Raji (cell line): ENCODE data around the gene TMCO6.

Experiments used
- POLR2A ChIP-seq: IDR thresholded peaks from 2 replicates; pipeline ENCODE4 v1.6.1; 2011; ENCODE audit warnings: low read depth, low read length, control low read depth; ENCODE audit not compliant: insufficient read depth

Gene TMCO6

GRCh38 chr5:140664359-140665119 lies 25.3 kb downstream of the TMCO6 start, which contains the start of gene WDR55:
Gene WDR55 (plus strand): TSS chr5:140664904. CDS start chr5:140664913, 9 bp downstream.
- peak; percentile 97 for TF ChIP-seq POLR2A

- TF ChIP-seq POLR2A: no peak
Observed at GRCh38 chr5:140671472-140672125, 32.3 kb downstream of the TMCO6 start.

GRCh38 chr5:140672455-140673186 lies 33.4 kb downstream of the TMCO6 start:
- TF ChIP-seq POLR2A: no peak

- TF ChIP-seq POLR2A: no peak
Observed at GRCh38 chr5:140673187-140673976, 34.1 kb downstream of the TMCO6 start, which contains the start of gene DND1. Gene DND1 (minus strand): TSS chr5:140673576. CDS start chr5:140673542, 34 bp downstream.

GRCh38 chr5:140674211-140674610 lies 35.0 kb downstream of the TMCO6 start:
- no peak for TF ChIP-seq POLR2A

- TF ChIP-seq POLR2A: no peak
Observed at GRCh38 chr5:140674629-140675028, 35.4 kb downstream of the TMCO6 start.

- TF ChIP-seq POLR2A: no peak
Observed at GRCh38 chr5:140677947-140678346, 38.7 kb downstream of the TMCO6 start.

GRCh38 chr5:140678993-140679392 lies 39.7 kb downstream of the TMCO6 start:
- no peak for TF ChIP-seq POLR2A

- no peak for TF ChIP-seq POLR2A
Observed at GRCh38 chr5:140690376-140690932, 51.2 kb downstream of the TMCO6 start.

GRCh38 chr5:140690941-140691924 lies 52.0 kb downstream of the TMCO6 start, which contains the start of the genes HARS1 and HARS2:
Gene HARS1 (minus strand): TSS chr5:140691370. CDS start chr5:140691304, 66 bp downstream.
Gene HARS2 (plus strand): TSS chr5:140691455. CDS start chr5:140691649, 194 bp downstream.
- peak; percentile 98 for TF ChIP-seq POLR2A

- TF ChIP-seq POLR2A: no peak
Observed at GRCh38 chr5:140694276-140694675, 55.0 kb downstream of the TMCO6 start.
